AG04449 (cell line): Measurements from ENCODE around the gene TBC1D8.

ENCODE experiments used
- CTCF ChIA-PET: fragments of 350-600 bp; formaldehyde crosslinking; extraction: SDS; loops from one replicate; lab custom pipeline; 2021; ENCODE audit warnings: antibody characterized with exemption; lab: Yijun Ruan, JAX
- POLR2A ChIA-PET: fragments of 400-600, 350-600 bp; formaldehyde crosslinking; extraction: SDS; loops from one replicate; lab custom pipeline; 2020; ENCODE audit warnings: antibody characterized with exemption, inconsistent platforms; lab: Yijun Ruan, JAX
- DNase-seq: peaks from one replicate; pipeline ENCODE4 v3.0.0-alpha.2; 2010; ENCODE audit warnings: low read depth, low spot score
- H3K4me3 ChIP-seq: 2 replicates; pipeline ENCODE4 v1.5.1; 2011; ENCODE audit warnings: low read depth, mild to moderate bottlenecking, control low read depth, low read length
- TF ChIP-seq, protein P1 (sequence below): IDR thresholded peaks from one replicate; pipeline ENCODE4 v1.5.1; 2011; ENCODE audit warnings: mild to moderate bottlenecking, moderate library complexity, low read length, control low read depth, inconsistent platforms; ENCODE audit not compliant: insufficient read depth; ENCODE audit errors: missing control alignments

TBC1D8 gene

DNA sequence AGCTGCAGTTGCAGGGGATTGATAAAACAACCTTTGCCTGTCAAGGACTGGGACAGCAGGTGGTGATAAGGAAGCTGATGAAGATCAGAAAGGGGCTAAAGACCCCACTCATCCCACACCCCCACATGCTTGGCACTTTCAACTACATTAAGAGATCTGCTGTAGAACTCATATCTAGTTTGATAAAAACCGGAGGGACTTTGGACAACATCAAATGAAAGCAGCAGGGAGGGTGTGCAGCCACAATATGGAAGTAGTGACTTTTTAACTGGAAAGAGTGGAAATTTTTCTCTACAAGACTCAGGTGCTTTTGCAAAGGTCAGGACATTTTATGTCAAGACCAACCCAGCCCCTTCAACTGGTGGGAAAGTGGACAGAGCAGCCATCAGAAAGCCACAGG is 56.8 kb downstream of the TBC1D8 start:
- no peak overlapping the region for H3K4me3 ChIP-seq
- POLR2A ChIA-PET = no interaction called here
- TF ChIP-seq, protein P1, sequence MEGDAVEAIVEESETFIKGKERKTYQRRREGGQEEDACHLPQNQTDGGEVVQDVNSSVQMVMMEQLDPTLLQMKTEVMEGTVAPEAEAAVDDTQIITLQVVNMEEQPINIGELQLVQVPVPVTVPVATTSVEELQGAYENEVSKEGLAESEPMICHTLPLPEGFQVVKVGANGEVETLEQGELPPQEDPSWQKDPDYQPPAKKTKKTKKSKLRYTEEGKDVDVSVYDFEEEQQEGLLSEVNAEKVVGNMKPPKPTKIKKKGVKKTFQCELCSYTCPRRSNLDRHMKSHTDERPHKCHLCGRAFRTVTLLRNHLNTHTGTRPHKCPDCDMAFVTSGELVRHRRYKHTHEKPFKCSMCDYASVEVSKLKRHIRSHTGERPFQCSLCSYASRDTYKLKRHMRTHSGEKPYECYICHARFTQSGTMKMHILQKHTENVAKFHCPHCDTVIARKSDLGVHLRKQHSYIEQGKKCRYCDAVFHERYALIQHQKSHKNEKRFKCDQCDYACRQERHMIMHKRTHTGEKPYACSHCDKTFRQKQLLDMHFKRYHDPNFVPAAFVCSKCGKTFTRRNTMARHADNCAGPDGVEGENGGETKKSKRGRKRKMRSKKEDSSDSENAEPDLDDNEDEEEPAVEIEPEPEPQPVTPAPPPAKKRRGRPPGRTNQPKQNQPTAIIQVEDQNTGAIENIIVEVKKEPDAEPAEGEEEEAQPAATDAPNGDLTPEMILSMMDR = no peak
- CTCF ChIA-PET = interaction anchor here (1.3 kb wide), 1 partner anchor 47 kb away, joined by 3 read pairs; no protein-coding TSS in a partner anchor
- DNase-seq = no peak

DNA sequence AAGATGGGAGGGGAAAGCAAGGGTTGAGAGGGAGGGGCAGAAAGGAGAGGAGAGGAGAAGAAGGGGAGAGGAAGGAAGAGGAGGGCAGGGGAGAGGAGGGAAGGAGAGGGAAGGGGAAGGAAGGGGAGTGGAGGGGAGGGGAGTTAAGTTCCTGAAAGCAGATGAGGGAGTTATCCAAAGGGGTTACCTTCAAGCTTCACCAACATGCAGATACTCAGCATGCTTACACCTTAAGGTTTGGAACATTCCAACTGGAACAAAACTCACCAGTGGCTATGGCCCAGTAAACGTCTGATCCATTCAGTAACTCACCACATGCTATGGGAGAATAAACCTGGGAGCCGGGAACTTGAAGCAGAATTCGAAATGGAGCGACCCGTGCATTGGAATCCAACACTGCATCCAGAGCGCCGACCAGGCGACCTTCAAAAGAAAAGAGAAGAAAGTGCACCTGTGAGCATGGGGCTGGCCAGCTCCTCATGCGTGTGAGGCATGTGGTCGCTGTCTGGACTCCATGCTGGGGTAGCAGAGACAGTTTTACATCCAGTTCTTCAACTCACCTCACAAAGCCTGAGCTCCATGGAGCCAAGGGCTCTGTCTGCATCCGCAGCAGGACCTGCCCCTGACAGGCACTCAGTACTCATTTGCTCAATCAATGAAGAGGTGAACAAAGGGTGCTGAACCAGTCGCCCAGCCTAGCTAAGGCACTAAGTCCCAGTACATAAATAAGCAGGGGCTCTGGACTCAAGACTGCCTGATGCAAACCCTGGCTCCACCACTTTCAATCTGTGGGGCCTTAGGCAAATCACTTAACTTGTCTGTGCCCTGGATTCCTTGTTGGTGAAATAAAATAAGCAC is 61.0 kb downstream of the TBC1D8 start:
- H3K4me3 ChIP-seq = no peak overlapping the region
- no peak for DNase-seq
- TF ChIP-seq, protein P1 = no peak
- ChIA-PET CTCF (no interaction called here), POLR2A (no interaction called here)

DNA sequence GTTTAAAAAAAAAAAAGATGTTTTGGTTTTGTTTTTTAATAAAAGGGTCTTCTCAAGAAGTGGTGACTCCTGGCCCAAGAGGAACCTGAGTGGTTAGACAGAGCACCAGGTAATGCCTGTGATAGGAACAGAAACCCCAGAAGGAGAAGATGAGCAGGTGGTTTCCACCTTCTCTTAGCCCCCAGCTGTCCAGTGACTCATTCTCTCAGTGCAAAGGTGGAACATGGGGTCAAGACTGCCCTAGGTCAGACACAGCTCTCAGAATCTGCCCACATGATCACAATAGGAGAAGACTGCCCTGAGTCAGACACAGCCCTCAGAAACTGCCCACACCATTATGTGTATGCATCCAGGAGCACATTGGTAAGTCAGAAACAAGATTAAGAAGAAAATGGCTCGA is 61.8 kb downstream of the TBC1D8 start:
- no peak overlapping the region for H3K4me3 ChIP-seq
- CTCF ChIA-PET = no interaction called here
- no peak for DNase-seq
- TF ChIP-seq, protein P1 = no peak
- POLR2A ChIA-PET = no interaction called here

DNA sequence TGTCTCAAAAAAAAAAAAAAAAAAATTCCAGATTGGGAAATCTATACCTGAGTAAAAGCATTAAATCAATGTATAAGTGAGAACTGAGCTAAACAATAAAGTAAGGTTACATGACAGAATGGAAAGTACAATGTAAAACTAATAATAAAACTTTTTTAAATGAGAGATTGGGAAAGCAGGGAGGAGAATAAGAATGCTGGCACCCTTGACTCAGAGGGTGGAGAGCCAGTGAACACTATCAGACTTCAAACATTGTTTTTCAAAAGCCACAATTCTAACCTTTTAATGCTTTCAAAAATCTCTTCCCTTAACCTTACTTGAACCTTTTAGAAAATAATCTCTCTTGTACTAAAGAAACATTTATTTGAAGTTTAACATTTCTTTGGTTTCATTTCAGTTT is 63.5 kb downstream of the TBC1D8 start:
- POLR2A ChIA-PET = no interaction called here
- no peak overlapping the region for H3K4me3 ChIP-seq
- DNase-seq = no peak
- TF ChIP-seq, protein P1 = no peak
- CTCF ChIA-PET = no interaction called here

DNA sequence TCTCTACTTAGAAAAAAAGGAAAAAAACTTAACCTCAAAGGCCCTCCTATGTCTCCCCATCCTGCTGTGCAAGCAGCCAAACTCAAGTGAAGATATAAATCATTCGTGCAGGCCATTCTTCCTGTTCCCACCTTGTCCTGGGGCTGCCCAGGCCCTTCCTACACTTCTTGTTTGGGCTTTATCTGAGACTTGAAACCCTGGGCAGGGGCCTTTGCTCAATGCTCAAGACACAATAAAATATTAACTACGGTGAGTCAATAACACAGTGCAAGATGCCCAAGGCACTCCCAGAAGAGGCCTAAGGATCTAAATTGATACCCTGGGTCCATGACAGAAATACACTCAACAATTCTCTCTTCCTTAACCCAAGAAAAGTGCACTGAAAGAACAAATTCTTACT is 67.6 kb downstream of the TBC1D8 start:
- ChIA-PET CTCF (interaction anchor here (0.7 kb wide), 1 partner anchor 46 kb away, joined by 3 read pairs; no protein-coding TSS in a partner anchor), POLR2A (no interaction called here)
- TF ChIP-seq, protein P1 = no peak
- DNase-seq = no peak
- no peak overlapping the region for H3K4me3 ChIP-seq

DNA sequence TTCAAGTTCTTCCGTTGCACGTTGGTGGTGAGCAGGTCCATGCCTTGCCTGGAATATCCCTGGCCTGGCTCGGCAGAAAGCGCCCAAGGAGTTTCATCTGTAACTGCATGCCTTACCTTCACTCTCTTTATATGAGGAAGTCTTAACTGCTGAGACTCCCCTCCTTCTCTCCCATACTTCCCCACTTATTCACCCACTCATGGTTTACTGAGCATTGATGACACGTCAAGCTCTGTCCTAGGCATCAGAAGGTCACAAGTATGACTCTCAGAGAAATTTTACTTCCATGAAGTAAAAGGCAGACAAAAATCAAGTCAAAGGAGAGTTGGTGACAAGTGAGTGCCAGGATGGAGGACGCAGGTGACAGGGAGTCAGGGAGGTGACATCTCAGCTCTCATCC is 68.2 kb downstream of the TBC1D8 start:
- ChIA-PET POLR2A (no interaction called here), CTCF (no interaction called here)
- TF ChIP-seq, protein P1 = no peak
- DNase-seq = no peak
- no peak overlapping the region for H3K4me3 ChIP-seq
